ENCODE data around the gene HSD11B2.

HSD11B2 gene

DNA sequence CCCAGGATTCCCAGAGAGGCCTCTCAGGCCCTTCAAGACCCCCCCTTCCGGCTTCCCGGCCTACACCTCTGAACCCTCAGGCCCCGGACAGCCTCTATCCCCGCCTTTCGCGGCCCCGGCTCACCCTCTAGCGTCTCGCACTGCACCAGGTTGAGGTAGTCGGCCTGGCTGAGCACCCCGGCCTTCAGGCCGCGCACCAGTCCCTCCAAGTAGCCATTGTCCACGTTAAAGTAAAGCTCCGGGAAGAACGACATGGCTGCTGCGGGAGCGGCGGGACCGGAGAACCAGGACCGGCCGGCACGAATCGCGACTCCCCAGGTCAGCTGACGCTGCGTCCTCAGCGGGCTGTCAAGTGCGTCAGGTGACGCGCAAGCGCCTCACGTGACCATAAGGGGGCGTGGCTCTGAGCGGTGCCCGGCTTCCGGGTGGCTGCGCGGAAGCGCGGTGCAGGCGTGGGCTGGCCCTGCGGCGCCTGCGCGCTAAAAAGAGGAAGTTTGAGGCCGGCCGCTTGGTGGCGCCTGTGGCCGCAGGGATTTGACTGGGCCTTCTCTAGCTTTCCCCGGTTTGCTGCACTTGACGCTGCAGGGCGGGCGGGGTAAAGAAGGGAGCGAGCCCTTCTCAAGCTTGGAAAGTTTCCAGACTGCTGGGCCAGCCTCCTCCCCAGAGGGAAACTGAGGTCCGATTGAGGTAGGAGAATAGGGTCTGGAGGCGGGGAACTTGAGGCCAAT lies 50.1 kb downstream of the HSD11B2 start, which contains the start of gene ATP6V0D1:
Gene ATP6V0D1 (minus strand): TSS at position 325 of the 728 bp plus-strand sequence. CDS start 71 bp downstream, at position 254.
- DNase-seq (ENCODE audit: low read depth), result peak; percentile 97

DNA sequence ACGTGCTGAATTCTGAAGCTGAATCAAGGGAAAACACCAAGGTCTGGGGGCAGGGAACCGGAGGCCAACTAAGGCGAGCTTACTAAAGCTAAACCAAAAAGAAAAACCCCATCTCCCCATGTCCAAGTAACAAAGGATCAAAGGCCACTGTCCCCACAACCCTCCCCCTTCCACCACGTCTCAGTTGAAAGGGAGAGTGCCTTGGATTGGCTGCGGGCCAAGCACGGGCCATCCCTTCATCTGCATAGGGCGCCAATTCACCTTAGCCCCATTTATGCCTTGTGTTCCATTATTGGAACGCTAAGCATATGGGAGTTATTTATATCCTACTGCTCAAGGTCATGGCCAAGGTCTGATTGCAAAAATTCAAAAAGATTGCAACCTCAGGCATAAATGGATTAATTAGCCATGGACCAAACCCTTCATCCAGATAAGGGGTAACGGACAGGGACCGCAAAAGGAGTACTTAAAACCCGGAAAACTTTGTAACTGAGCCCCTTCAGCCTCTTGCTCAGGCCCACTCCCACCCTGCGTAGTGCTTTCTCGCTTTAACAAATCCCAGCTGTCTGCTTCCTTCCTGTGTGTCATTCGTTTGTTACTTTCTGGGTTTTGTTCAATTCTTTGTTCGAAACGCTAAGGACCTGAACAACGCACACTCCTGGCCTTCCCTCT lies 50.8 kb downstream of the HSD11B2 start:
- no peak for DNase-seq (ENCODE audit: low read depth)

DNA sequence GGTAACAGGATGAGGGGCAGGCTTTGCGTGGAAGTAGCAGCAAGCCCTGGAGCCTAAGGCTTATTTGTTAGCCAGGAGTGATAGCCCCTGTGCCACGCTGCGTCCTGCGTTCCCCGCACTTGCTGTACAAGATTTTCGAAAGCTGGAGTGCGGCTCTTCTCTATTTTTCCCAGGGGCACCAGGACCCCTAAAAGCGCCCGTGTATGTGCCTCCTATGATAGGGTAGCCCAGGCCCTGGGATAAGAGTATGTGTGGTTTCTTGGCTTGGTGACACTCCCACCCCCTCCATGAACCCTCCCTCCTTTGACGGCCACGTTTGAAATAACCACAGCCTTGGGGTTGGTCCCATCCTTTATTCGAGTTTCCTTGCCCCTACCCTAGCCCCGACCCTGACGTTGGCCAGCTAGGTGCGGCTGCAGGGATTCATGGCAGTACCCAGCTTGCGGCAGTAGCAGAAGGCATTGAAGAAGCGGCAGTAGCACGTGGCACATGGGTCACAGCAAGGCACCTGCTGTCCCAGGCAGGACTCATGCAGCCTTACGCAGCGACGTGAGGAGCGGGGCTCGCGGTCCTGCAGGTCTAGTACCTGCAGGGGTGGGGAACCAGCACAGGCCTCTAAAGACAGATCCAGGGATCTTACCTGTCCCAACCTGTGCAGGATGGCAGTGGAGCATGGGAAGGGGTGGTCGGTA lies 51.5 kb downstream of the HSD11B2 start:
- no peak for DNase-seq (ENCODE audit: low read depth)

DNA sequence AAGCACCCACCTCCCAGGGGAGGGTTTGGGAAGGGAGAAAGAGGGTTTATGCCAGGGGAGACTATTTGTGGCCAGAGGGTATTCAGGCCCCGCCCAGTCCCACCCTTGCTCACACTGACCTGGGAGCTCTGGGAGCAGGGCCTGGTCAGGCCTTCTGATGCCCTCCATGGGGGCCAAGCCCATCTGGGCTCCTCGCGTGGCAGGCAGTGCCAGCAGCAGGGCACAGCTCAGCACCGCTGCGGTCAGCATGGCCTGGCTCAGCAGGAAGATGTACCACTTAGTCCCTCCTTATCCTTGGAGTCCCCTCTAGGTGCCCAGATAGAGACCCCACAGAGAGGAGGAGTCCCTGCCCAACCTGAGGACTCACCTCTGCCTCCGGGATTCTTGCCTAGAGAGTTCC lies 52.2 kb downstream of the HSD11B2 start, which contains the start of gene AGRP:
Gene AGRP (minus strand): TSS at position 398 of the 400 bp plus-strand sequence. CDS start 149 bp downstream, at position 249.
- DNase-seq (ENCODE audit: low read depth), result no peak

DNA sequence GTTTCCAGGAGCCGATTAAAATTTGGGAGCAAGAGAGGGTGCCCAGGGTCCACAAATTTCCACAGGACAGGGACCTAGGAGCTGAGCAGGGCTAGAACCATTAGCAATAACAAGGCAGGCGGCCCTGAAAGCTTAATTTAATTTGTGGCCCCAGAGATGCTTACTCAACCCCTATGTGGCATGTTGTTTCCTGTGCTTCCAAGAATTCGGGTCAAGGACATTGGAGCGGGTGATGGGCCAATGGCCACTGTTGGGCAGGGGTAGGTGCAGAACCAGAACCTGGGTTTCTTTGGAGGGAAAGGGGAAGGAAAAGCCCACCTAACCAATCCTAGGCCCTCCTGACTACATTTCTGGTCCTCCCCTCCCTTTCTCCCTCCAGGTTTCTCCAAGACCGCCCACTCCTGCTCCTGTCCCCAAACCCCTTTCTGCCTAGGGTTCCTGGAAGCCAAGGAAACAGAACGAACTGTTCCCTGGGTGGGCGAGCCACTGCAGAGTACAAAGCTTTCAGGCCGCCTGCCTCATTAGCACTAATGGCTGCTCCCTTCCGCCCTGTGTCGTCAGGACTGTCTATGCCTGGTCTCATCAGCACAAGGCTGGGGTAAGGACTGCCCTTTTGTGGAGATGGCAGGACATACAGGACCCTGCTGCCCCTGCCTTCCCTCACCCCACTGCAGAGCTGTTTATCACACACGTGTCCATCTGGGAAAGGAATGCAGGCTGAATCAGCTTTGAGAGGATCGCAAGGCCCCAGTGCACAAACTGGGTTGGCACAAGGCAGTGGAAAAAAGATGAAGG lies 53.0 kb downstream of the HSD11B2 start:
- no peak for DNase-seq (ENCODE audit: low read depth)

DNA sequence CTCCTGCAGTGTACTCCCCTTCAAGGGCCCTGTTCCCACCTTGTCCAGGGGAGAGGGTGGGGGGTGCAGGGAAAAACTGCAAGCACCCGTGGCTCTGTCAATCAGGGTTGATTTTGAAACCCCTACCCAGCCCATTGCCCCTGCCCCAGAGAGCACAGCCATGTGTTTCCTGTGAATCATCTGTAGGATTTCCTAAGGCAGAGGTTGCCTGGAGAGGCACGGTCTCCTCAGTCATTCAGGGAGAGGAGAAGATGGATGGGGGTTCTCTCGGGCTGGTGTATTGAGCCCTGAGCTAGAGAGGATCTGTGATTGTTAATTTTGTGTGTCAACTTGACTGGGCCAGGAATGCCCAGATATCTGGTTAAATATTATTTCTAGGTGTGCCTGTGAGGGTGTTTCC lies 55.9 kb downstream of the HSD11B2 start:
- no peak for DNase-seq (ENCODE audit: low read depth)

All from fibroblast of gingiva (primary cell).